Caco-2 (cell line): ENCODE measurements around the gene TCHP. TPM values are rescaled to one million over a fixed set of nuclear protein-coding genes. Genes with fewer than 3 reads are reported as not detected.

Experiments
- BruUV-seq: library from RNA; stranded (reverse); fragments of 400-500 nt; replicated peaks from 2 replicates; lab custom pipeline; 2021; lab: Mats Ljungman, UMichigan
- CTCF ChIA-PET: fragments of 300-600 bp; sonication (Branson Sonifier 250); formaldehyde crosslinking; loops from one replicate; lab custom pipeline; 2022; ENCODE audit warnings: antibody characterized with exemption; lab: Charles Lee
- POLR2A ChIA-PET: fragments of 300-600 bp; sonication (Branson Sonifier 250); formaldehyde crosslinking; loops from one replicate; lab custom pipeline; 2022; ENCODE audit warnings: antibody characterized with exemption; lab: Charles Lee
- DNase-seq, 2 experiments: peaks; one replicate each; pipeline versions ENCODE4 v3.0.0 to v3.0.0-alpha.2; 2020 to 2022
- H3K27me3 ChIP-seq: replicated peaks from 2 replicates; pipeline ENCODE4 v1.6.0; 2011; ENCODE audit warnings: low read length; ENCODE audit not compliant: control insufficient read depth, insufficient read depth
- H3K36me3 ChIP-seq: 2 replicates; pipeline ENCODE4 v1.5.1; 2011; ENCODE audit warnings: low read length; ENCODE audit not compliant: control insufficient read depth, insufficient read depth
- H3K4me1 ChIP-seq: fragments of 250-450 bp; sonication (Bioruptor Pico); 2 replicates; pipeline ENCODE4 v1.5.1; 2020; ENCODE audit warnings: mild to moderate bottlenecking
- H3K4me3 ChIP-seq: 2 replicates; pipeline ENCODE4 v1.5.1; 2011; ENCODE audit warnings: low read depth, mild to moderate bottlenecking, control low read depth, low read length
- H3K9me3 ChIP-seq: fragments of 250-450 bp; sonication (Bioruptor Pico); 2 replicates; pipeline ENCODE4 v1.5.1; 2020; ENCODE audit warnings: mild to moderate bottlenecking, moderate library complexity
- H3K27ac Mint-ChIP-seq: one replicate; pipeline ENCODE4 v1.8.0; 2022; ENCODE audit warnings: mixed read lengths; ENCODE audit not compliant: unreplicated experiment
- H3K27me3 Mint-ChIP-seq: one replicate; pipeline ENCODE4 v1.8.0; 2022; ENCODE audit warnings: mixed read lengths; ENCODE audit not compliant: insufficient read depth, unreplicated experiment
- H3K36me3 Mint-ChIP-seq: one replicate; pipeline ENCODE4 v1.8.0; 2022; ENCODE audit warnings: mild to moderate bottlenecking, mixed read lengths; ENCODE audit not compliant: insufficient read depth, unreplicated experiment
- H3K4me1 Mint-ChIP-seq: one replicate; pipeline ENCODE4 v1.8.0; 2022; ENCODE audit warnings: low read depth, mixed read lengths; ENCODE audit not compliant: unreplicated experiment
- H3K4me3 Mint-ChIP-seq: one replicate; pipeline ENCODE4 v1.8.0; 2022; ENCODE audit warnings: mild to moderate bottlenecking, moderate library complexity, mixed read lengths; ENCODE audit not compliant: unreplicated experiment
- H3K9me3 Mint-ChIP-seq: one replicate; pipeline ENCODE4 v1.8.0; 2022; ENCODE audit warnings: mixed read lengths; ENCODE audit not compliant: unreplicated experiment
- intact Hi-C: fragments of 100-400 bp; cut with micrococcal nuclease; formaldehyde crosslinking; loops from one replicate; pipeline ENCODE4 v1.10.0; 2022; ENCODE audit not compliant: unreplicated experiment
- total RNA-seq: library from RNA; stranded (reverse); gene quantifications from 2 replicates; pipeline ENCODE4 v1.2.3, GENCODE V29; 2022
- TF ChIP-seq, protein P1 (sequence below), 2 experiments: fragments of 200-600 bp in 1 of 2; IDR thresholded peaks; 1 replicate in 1 of 2; 2 replicates in 1 of 2; pipeline versions ENCODE4 v1.5.1 to v1.8.0; 2011 to 2022; ENCODE audit warnings: antibody characterized with exemption in 1 of 2, control low read depth in 1 of 2, inconsistent platforms in 1 of 2, low read depth in 1 of 2, low read length in 1 of 2, mild to moderate bottlenecking in 1 of 2, moderate library complexity in 1 of 2; ENCODE audit not compliant: insufficient read depth in 1 of 2, severe bottlenecking in 1 of 2, unreplicated experiment in 1 of 2

TCHP gene
- total RNA-seq, 1 experiment from 2014 or later = 17.7 TPM

GRCh38 chr12:109857715-109858114, 42.4 kb upstream of the TCHP start:
- TF ChIP-seq, protein P1, sequence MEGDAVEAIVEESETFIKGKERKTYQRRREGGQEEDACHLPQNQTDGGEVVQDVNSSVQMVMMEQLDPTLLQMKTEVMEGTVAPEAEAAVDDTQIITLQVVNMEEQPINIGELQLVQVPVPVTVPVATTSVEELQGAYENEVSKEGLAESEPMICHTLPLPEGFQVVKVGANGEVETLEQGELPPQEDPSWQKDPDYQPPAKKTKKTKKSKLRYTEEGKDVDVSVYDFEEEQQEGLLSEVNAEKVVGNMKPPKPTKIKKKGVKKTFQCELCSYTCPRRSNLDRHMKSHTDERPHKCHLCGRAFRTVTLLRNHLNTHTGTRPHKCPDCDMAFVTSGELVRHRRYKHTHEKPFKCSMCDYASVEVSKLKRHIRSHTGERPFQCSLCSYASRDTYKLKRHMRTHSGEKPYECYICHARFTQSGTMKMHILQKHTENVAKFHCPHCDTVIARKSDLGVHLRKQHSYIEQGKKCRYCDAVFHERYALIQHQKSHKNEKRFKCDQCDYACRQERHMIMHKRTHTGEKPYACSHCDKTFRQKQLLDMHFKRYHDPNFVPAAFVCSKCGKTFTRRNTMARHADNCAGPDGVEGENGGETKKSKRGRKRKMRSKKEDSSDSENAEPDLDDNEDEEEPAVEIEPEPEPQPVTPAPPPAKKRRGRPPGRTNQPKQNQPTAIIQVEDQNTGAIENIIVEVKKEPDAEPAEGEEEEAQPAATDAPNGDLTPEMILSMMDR (IDR thresholded peaks at IDR 0.05; ENCODE audit: insufficient read depth in 1 of 2, low read depth in 1 of 2, low read length in 1 of 2, severe bottlenecking in 1 of 2, unreplicated experiment in 1 of 2) = no peak
- H3K4me1 ChIP-seq = no peaks in the 10 kb centered on the region
- H3K36me3 Mint-ChIP-seq = peaks cover 5% of the 10 kb centered on the region
- no peak for DNase-seq
- H3K27ac Mint-ChIP-seq = no peak overlapping the region
- no peaks in the 10 kb centered on the region for H3K9me3 ChIP-seq
- no peaks in the 10 kb centered on the region for H3K4me1 Mint-ChIP-seq
- ChIA-PET CTCF (no interaction called here), POLR2A (no interaction called here)
- 0 out of 2 replicates have a peak, but pooled peaks cover 1% of the 10 kb centered on the region for H3K36me3 ChIP-seq
- no peak overlapping the region for H3K4me3 Mint-ChIP-seq
- H3K9me3 Mint-ChIP-seq = no peaks in the 10 kb centered on the region
- no peaks in the 10 kb centered on the region for H3K27me3 ChIP-seq
- intact Hi-C loops = no loop called here
- H3K4me3 ChIP-seq = no peak overlapping the region
- H3K27me3 Mint-ChIP-seq = no peaks in the 10 kb centered on the region
- BruUV-seq = no TSS peak

GRCh38 chr12:109858764-109859163, 41.3 kb upstream of the TCHP start:
- ChIA-PET CTCF (interaction anchor here (0.8 kb wide), 1 partner anchor 13 kb away, joined by 3 read pairs; no protein-coding TSS in a partner anchor), POLR2A (no interaction called here)
- Histone ChIP-seq H3K4me1 (no peaks in the 10 kb centered on the region), H3K9me3 (no peaks in the 10 kb centered on the region), H3K27me3 (no peaks in the 10 kb centered on the region), H3K36me3 (0 out of 2 replicates have a peak, but pooled peaks cover 1% of the 10 kb centered on the region), H3K4me3 (no peak overlapping the region)
- Mint-ChIP-seq H3K4me3 (no peak overlapping the region), H3K36me3 (peaks cover 5% of the 10 kb centered on the region), H3K4me1 (no peaks in the 10 kb centered on the region), H3K27me3 (no peaks in the 10 kb centered on the region), H3K9me3 (no peaks in the 10 kb centered on the region), H3K27ac (no peak overlapping the region)
- BruUV-seq = no TSS peak
- intact Hi-C loops = no loop called here
- no peak for DNase-seq
- TF ChIP-seq, protein P1 (IDR thresholded peaks at IDR 0.05; ENCODE audit: insufficient read depth in 1 of 2, low read depth in 1 of 2, low read length in 1 of 2, severe bottlenecking in 1 of 2, unreplicated experiment in 1 of 2) = no peak

DNA sequence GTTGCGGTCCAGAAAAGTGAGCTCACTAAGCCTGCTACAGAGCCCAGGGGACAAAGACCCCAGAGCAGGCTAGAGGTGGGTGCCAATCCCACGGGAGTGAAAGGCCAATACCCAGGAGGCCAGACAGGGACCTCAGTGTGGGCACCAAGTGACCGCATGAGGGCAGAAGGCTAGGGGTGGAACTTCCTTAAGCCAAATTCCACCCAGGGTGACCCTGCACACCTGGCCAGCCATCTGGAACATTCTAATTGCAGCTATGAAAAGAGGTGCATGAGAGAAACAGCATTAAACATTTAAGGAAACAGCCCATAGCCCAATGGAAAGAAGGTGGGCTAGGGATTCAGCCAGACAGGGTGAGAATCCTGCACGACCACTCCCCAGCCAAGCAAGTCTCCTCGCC, 39.1 kb upstream of the TCHP start:
- Histone ChIP-seq H3K27me3 (no peaks in the 10 kb centered on the region), H3K4me3 (no peak overlapping the region), H3K9me3 (no peaks in the 10 kb centered on the region), H3K36me3 (0 out of 2 replicates have a peak, but pooled peaks cover 1% of the 10 kb centered on the region), H3K4me1 (peaks cover 15% of the 10 kb centered on the region)
- no peak for DNase-seq
- Mint-ChIP-seq H3K27ac (no peak overlapping the region), H3K4me3 (no peak overlapping the region), H3K36me3 (peaks cover 5% of the 10 kb centered on the region), H3K27me3 (no peaks in the 10 kb centered on the region), H3K4me1 (peaks cover 8% of the 10 kb centered on the region), H3K9me3 (no peaks in the 10 kb centered on the region)
- ChIA-PET POLR2A (no interaction called here), CTCF (no interaction called here)
- no TSS peak for BruUV-seq
- intact Hi-C loops = no loop called here
- TF ChIP-seq, protein P1 (IDR thresholded peaks at IDR 0.05; ENCODE audit: insufficient read depth in 1 of 2, low read depth in 1 of 2, low read length in 1 of 2, severe bottlenecking in 1 of 2, unreplicated experiment in 1 of 2) = no peak
